IMR-90 (cell line): ENCODE data around the gene RGS5. TPM values are rescaled to one million over a fixed set of nuclear protein-coding genes. Genes with fewer than 3 reads are reported as not detected.

ENCODE experiments used
- ATAC-seq: fragments of 200-7000 bp; cut with Tn5 transposase; 2 replicates; pipeline ENCODE4 v1.9.1; 2020; ENCODE audit warnings: low read depth, mild to moderate bottlenecking, moderate library complexity
- BruUV-seq: library from RNA; stranded (reverse); fragments of 400-500 nt; replicated peaks from 2 replicates; lab custom pipeline; 2021; lab: Mats Ljungman, UMichigan
- CTCF ChIA-PET: fragments of 300-600 bp; formaldehyde crosslinking; extraction: SDS; loops from one replicate; lab custom pipeline; 2021; ENCODE audit warnings: antibody characterized with exemption; lab: Yijun Ruan, JAX
- POLR2A ChIA-PET: fragments of 300-600 bp; sonication (Branson Sonifier 250); formaldehyde crosslinking; loops from one replicate; lab custom pipeline; 2022; ENCODE audit warnings: antibody characterized with exemption; ENCODE audit not compliant: unreplicated experiment; lab: Charles Lee
- DNase-seq: peaks from one replicate; pipeline ENCODE4 v3.0.0; 2013
- H2AFZ ChIP-seq: replicated peaks from 2 replicates; pipeline ENCODE3; 2013; ENCODE audit warnings: low read length, mild to moderate bottlenecking; ENCODE audit not compliant: poor library complexity
- H2AK5ac ChIP-seq: 2 replicates; pipeline ENCODE4 v1.6.1; 2013; ENCODE audit warnings: low read depth, low read length, inconsistent platforms
- H2AK9ac ChIP-seq: replicated peaks from 2 replicates; pipeline ENCODE3; 2013; ENCODE audit warnings: mild to moderate bottlenecking, low read depth, low read length, moderate library complexity; ENCODE audit not compliant: poor library complexity
- H2BK120ac ChIP-seq: 2 replicates; pipeline ENCODE4 v1.6.1; 2013; ENCODE audit warnings: low read depth, low read length, inconsistent platforms
- H2BK15ac ChIP-seq: 3 replicates; pipeline ENCODE4 v1.6.1; 2013; ENCODE audit warnings: low read depth, low read length, inconsistent platforms
- H2BK20ac ChIP-seq: 2 replicates; pipeline ENCODE4 v1.6.1; 2013; ENCODE audit warnings: low read depth, mild to moderate bottlenecking, inconsistent platforms, low read length, moderate library complexity
- H2BK5ac ChIP-seq: 2 replicates; pipeline ENCODE4 v1.6.1; 2013; ENCODE audit warnings: mild to moderate bottlenecking, low read depth, low read length, inconsistent platforms; ENCODE audit not compliant: poor library complexity, severe bottlenecking
- H3K14ac ChIP-seq: replicated peaks from 2 replicates; pipeline ENCODE4 v1.6.1; 2013; ENCODE audit warnings: low read depth, low read length, inconsistent platforms
- H3K18ac ChIP-seq: 2 replicates; pipeline ENCODE4 v1.6.1; 2013; ENCODE audit warnings: low read depth, low read length, control low read depth
- H3K23ac ChIP-seq: 2 replicates; pipeline ENCODE4 v1.6.1; 2013; ENCODE audit warnings: low read depth, low read length, inconsistent platforms
- H3K27ac ChIP-seq: 2 replicates; pipeline ENCODE4 v1.5.1; 2013; ENCODE audit warnings: mild to moderate bottlenecking, control low read depth, low read length; ENCODE audit not compliant: insufficient read depth
- H3K27me3 ChIP-seq: 2 replicates; pipeline ENCODE4 v1.6.1; 2013; ENCODE audit warnings: low read length; ENCODE audit not compliant: control insufficient read depth, insufficient read depth
- H3K36me3 ChIP-seq: 2 replicates; pipeline ENCODE4 v1.6.1; 2013; ENCODE audit warnings: low read length, mixed read lengths; ENCODE audit not compliant: control insufficient read depth, insufficient read depth
- H3K4ac ChIP-seq: 2 replicates; pipeline ENCODE4 v1.6.1; 2013; ENCODE audit warnings: low read depth, low read length, inconsistent platforms
- H3K4me1 ChIP-seq: 2 replicates; pipeline ENCODE4 v1.6.1; 2013; ENCODE audit warnings: low read length, mixed read lengths; ENCODE audit not compliant: control insufficient read depth, insufficient read depth
- H3K4me2 ChIP-seq: 2 replicates; pipeline ENCODE4 v1.6.1; 2013; ENCODE audit warnings: low read depth, mild to moderate bottlenecking, control low read depth, low read length, moderate library complexity
- H3K4me3 ChIP-seq: 2 replicates; pipeline ENCODE4 v1.5.1; 2013; ENCODE audit warnings: low read depth, mild to moderate bottlenecking, control low read depth, low read length, moderate library complexity; ENCODE audit not compliant: insufficient read depth
- H3K56ac ChIP-seq: 2 replicates; pipeline ENCODE4 v1.6.1; 2013; ENCODE audit warnings: low read length, inconsistent platforms; ENCODE audit not compliant: insufficient read depth; ENCODE audit errors: extremely low read depth
- H3K79me1 ChIP-seq, 2 experiments: 2 replicates each; pipeline ENCODE4 v1.6.1; 2013; ENCODE audit warnings: low read length in 2 of 2, inconsistent platforms in 1 of 2, low read depth in 1 of 2
- H3K9ac ChIP-seq: 2 replicates; pipeline ENCODE4 v1.6.1; 2013; ENCODE audit warnings: low read depth, low read length, control low read depth
- H3K9me1 ChIP-seq: 2 replicates; pipeline ENCODE4 v1.6.1; 2013; ENCODE audit warnings: low read length, inconsistent platforms; ENCODE audit not compliant: insufficient read depth
- H3K9me3 ChIP-seq: 2 replicates; pipeline ENCODE4 v1.6.1; 2013; ENCODE audit warnings: low read length; ENCODE audit not compliant: control insufficient read depth, insufficient read depth
- H4K20me1 ChIP-seq: 2 replicates; pipeline ENCODE4 v1.6.1; 2013; ENCODE audit warnings: low read length, inconsistent platforms; ENCODE audit not compliant: insufficient read depth
- H4K5ac ChIP-seq: 2 replicates; pipeline ENCODE4 v1.6.1; 2013; ENCODE audit warnings: mild to moderate bottlenecking, low read depth, low read length, control low read depth
- H4K8ac ChIP-seq, 2 experiments: 2 replicates each; pipeline ENCODE4 v1.6.1; 2013; ENCODE audit warnings: low read depth in 2 of 2, low read length in 2 of 2, control low read depth in 1 of 2, inconsistent platforms in 1 of 2
- H4K91ac ChIP-seq: 2 replicates; pipeline ENCODE4 v1.6.1; 2013; ENCODE audit warnings: low read depth, low read length, inconsistent platforms; ENCODE audit not compliant: insufficient read depth
- BHLHE40 ChIP-seq: fragments of 150-350 bp; IDR thresholded peaks from 2 replicates; pipeline ENCODE4 v1.6.1; 2016; ENCODE audit warnings: mild to moderate bottlenecking, low read depth, low read length
- CEBPB ChIP-seq: IDR thresholded peaks from 2 replicates; pipeline ENCODE4 v1.6.1; 2012; ENCODE audit warnings: low read depth, low read length, improper control_type of control experiment
- CHD1 ChIP-seq: IDR thresholded peaks from 2 replicates; pipeline ENCODE4 v1.6.1; 2012; ENCODE audit warnings: low read depth, low read length, improper control_type of control experiment
- FOS ChIP-seq: fragments of 150-350 bp; IDR thresholded peaks from 2 replicates; pipeline ENCODE4 v1.6.1; 2016; ENCODE audit warnings: low read depth, low read length
- MAFK ChIP-seq: IDR thresholded peaks from 2 replicates; pipeline ENCODE4 v1.6.1; 2012; ENCODE audit warnings: low read depth, low read length, improper control_type of control experiment
- MAZ ChIP-seq: IDR thresholded peaks from 2 replicates; pipeline ENCODE4 v1.6.1; 2012; ENCODE audit warnings: low read depth, mild to moderate bottlenecking, low read length, improper control_type of control experiment, moderate library complexity, borderline replicate concordance
- NFE2L2 ChIP-seq: fragments of 150-350 bp; IDR thresholded peaks from 2 replicates; pipeline ENCODE4 v1.6.1; 2016; ENCODE audit warnings: low read depth, mild to moderate bottlenecking, low read length
- POLR2A ChIP-seq: IDR thresholded peaks from 2 replicates; pipeline ENCODE4 v1.6.1; 2012; ENCODE audit warnings: mild to moderate bottlenecking, low read depth, low read length
- RCOR1 ChIP-seq: IDR thresholded peaks from 2 replicates; pipeline ENCODE4 v1.6.1; 2012; ENCODE audit warnings: mild to moderate bottlenecking, low read length, improper control_type of control experiment; ENCODE audit not compliant: insufficient replicate concordance
- RFX5 ChIP-seq: IDR thresholded peaks from 2 replicates; pipeline ENCODE4 v1.8.0; 2012; ENCODE audit warnings: low read depth, mild to moderate bottlenecking, low read length, moderate library complexity
- WGBS, 2 experiments: methylation state at CpG; one replicate each; pipeline versions ENCODE4 v1.1.5 to v1.1.7; 2013; ENCODE audit warnings: missing lambda C conversion rate in 2 of 2; ENCODE audit not compliant: insufficient read length in 1 of 2; ENCODE audit errors: extremely low coverage in 2 of 2; 5-methylcytosine and 5-hydroxymethylcytosine counted together
- dilution Hi-C: fragments of 300-500 bp; cut with HindIII; formaldehyde crosslinking; loops from one replicate; pipeline ENCODE4 v1.14.3; 2018; ENCODE audit warnings: low sequenced_read_pairs; ENCODE audit not compliant: unreplicated experiment
- in situ Hi-C: fragments of 300-500 bp; cut with MboI; formaldehyde crosslinking; loops from 3 replicates; pipeline ENCODE4 v1.14.3; 2019; ENCODE audit warnings: low sequenced_read_pairs, inconsistent platforms, mixed read lengths
- intact Hi-C: fragments of 100-400 bp; cut with micrococcal nuclease; formaldehyde crosslinking; loops from 2 replicates; pipeline ENCODE4 v1.10.0; 2022
- polyA plus RNA-seq, 3 experiments: library from polyadenylated mRNA; depleted of rRNA; stranded (reverse); fragments of >200 nt; gene quantifications; 2 replicates each; pipeline ENCODE4 v1.2.3, GENCODE V29; 2012; ENCODE audit warnings: low replicate concordance in 1 of 3
- total RNA-seq: library from RNA; depleted of rRNA; stranded (reverse); fragments of >200 nt; gene quantifications from 2 replicates; pipeline ENCODE4 v1.2.3, GENCODE V29; 2012
- TF ChIP-seq, protein P1 (sequence below): fragments of 150-350 bp; IDR thresholded peaks from 2 replicates; pipeline ENCODE4 v1.6.1; 2017; ENCODE audit warnings: mild to moderate bottlenecking, antibody characterized with exemption, low read length, low read depth

Gene RGS5
- total and polyA plus RNA-seq, 2 of the 4 experiments (the other 2 are of a cell fraction): 21.4 to 40.0 TPM

- no peak overlapping the region for H4K5ac ChIP-seq
- no peaks in the 10 kb centered on the region for H3K27me3 ChIP-seq
- H2BK15ac ChIP-seq: no peak overlapping the region
- H2BK5ac ChIP-seq: no peak overlapping the region
- no peak for ATAC-seq
- H3K9me3 ChIP-seq: no peaks in the 10 kb centered on the region
- H3K4ac ChIP-seq: no peak overlapping the region
- ChIA-PET POLR2A (no interaction called here), CTCF (no interaction called here)
- no peak overlapping the region for H2BK20ac ChIP-seq
- TF ChIP-seq FOS (no peak), MAFK (no peak), RFX5 (no peak), CHD1 (no peak), NFE2L2 (no peak), CEBPB (no peak), BHLHE40 (no peak), POLR2A (no peak), MAZ (no peak), RCOR1 (no peak)
- TF ChIP-seq, protein P1, sequence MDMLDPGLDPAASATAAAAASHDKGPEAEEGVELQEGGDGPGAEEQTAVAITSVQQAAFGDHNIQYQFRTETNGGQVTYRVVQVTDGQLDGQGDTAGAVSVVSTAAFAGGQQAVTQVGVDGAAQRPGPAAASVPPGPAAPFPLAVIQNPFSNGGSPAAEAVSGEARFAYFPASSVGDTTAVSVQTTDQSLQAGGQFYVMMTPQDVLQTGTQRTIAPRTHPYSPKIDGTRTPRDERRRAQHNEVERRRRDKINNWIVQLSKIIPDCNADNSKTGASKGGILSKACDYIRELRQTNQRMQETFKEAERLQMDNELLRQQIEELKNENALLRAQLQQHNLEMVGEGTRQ: no peak
- H4K8ac ChIP-seq: no peak overlapping the region
- no peak overlapping the region for H4K91ac ChIP-seq
- no peaks in the 10 kb centered on the region for H3K79me1 ChIP-seq
- DNase-seq: no peak
- H3K4me3 ChIP-seq: no peak overlapping the region
- H3K9me1 ChIP-seq: 0 out of 2 replicates have a peak, but pooled peaks cover 3% of the 10 kb centered on the region
- no peak overlapping the region for H3K4me2 ChIP-seq
- dilution Hi-C loops (no loop called here), intact Hi-C loops (no loop called here), in situ Hi-C loops (no loop called here)
- H2BK120ac ChIP-seq: no peak overlapping the region
- H3K27ac ChIP-seq: no peak overlapping the region
- H3K18ac ChIP-seq: no peak overlapping the region
- no peaks in the 10 kb centered on the region for H3K4me1 ChIP-seq
- no peak overlapping the region for H3K14ac ChIP-seq
- no peaks in the 10 kb centered on the region for H3K36me3 ChIP-seq
- H2AFZ ChIP-seq: no peak overlapping the region
- 100% methylated on average over 1 of the region's 4 CpGs; no CpG with 5 or more reads in 1 of the 2 experiments for WGBS, 2 experiments
- no peak overlapping the region for H3K23ac ChIP-seq
- no peak overlapping the region for H3K56ac ChIP-seq
- H3K9ac ChIP-seq: no peak overlapping the region
- no peaks in the 10 kb centered on the region for H4K20me1 ChIP-seq
- no peak overlapping the region for H2AK5ac ChIP-seq
- H2AK9ac ChIP-seq: no peak overlapping the region
- BruUV-seq: no TSS peak
These were observed 77.9 kb downstream of the RGS5 start for GRCh38 chr1:163124812-163125211.
